Activated B cell treated with CpG ODN at 0.5 μM for 24 hours (primary cell): ENCODE results near the gene LMF2. TPM values are rescaled to one million over a fixed set of nuclear protein-coding genes. Genes with fewer than 3 reads are reported as not detected.

Source experiments
- ATAC-seq: fragments of 200-7000 bp; cut with Tn5 transposase; one replicate; pipeline ENCODE4 v1.10.0; 2021; ENCODE audit warnings: low read depth, mild to moderate bottlenecking, moderate library complexity
- CTCF ChIA-PET: fragments of 350-600 bp; sonication (Branson Sonifier 250); formaldehyde crosslinking; loops from one replicate; lab custom pipeline; 2021; ENCODE audit warnings: antibody characterized with exemption; lab: Charles Lee
- POLR2A ChIA-PET: fragments of 350-600 bp; sonication (Branson Sonifier 250); formaldehyde crosslinking; loops from one replicate; lab custom pipeline; 2021; ENCODE audit warnings: antibody characterized with exemption; lab: Charles Lee
- DNase-seq: peaks from one replicate; pipeline ENCODE4 v3.0.0; 2022
- H3K27ac Mint-ChIP-seq: one replicate; pipeline ENCODE4 v1.8.0; 2020; ENCODE audit warnings: mixed read lengths
- H3K27me3 Mint-ChIP-seq: one replicate; pipeline ENCODE4 v1.8.0; 2021; ENCODE audit warnings: mixed read lengths
- H3K36me3 Mint-ChIP-seq: one replicate; pipeline ENCODE4 v1.8.0; 2021; ENCODE audit warnings: low read depth, mixed read lengths
- H3K4me1 Mint-ChIP-seq: one replicate; pipeline ENCODE4 v1.8.0; 2021; ENCODE audit warnings: mixed read lengths
- H3K4me3 Mint-ChIP-seq: one replicate; pipeline ENCODE4 v1.8.0; 2020; ENCODE audit warnings: mild to moderate bottlenecking, mixed read lengths
- H3K9me3 Mint-ChIP-seq: one replicate; pipeline ENCODE4 v1.8.0; 2020; ENCODE audit warnings: mixed read lengths
- CTCF ChIP-seq: fragments of 200-600 bp; IDR thresholded peaks from one replicate; pipeline ENCODE4 v1.8.0; 2022; ENCODE audit warnings: antibody characterized with exemption, mild to moderate bottlenecking
- intact Hi-C: fragments of 100-400 bp; cut with micrococcal nuclease; formaldehyde crosslinking; loops from one replicate; pipeline ENCODE4 v1.15.1; 2024
- total RNA-seq: library from RNA; stranded (reverse); gene quantifications from 2 replicates; pipeline ENCODE4 v1.2.3, GENCODE V29; 2022

The LMF2 gene
- total RNA-seq, 1 donor from 2014 or later: 81.0 TPM

GRCh38 chr22:50459016-50459415 lies 48.5 kb downstream of the LMF2 start:
- peaks cover 79% of the 10 kb centered on the region for H3K36me3 Mint-ChIP-seq
- CTCF ChIA-PET: no interaction called here
- no peaks in the 10 kb centered on the region for H3K4me1 Mint-ChIP-seq
- intact Hi-C loops: loop anchor here (5.0 kb wide), 1 partner anchor 38 kb away; no protein-coding TSS in a partner anchor
- H3K27me3 Mint-ChIP-seq: no peaks in the 10 kb centered on the region
- H3K4me3 Mint-ChIP-seq: no peak overlapping the region
- POLR2A ChIA-PET: no interaction called here
- no peak overlapping the region for H3K27ac Mint-ChIP-seq
- DNase-seq (no peak), ATAC-seq (no peak)
- H3K9me3 Mint-ChIP-seq: no peaks in the 10 kb centered on the region
- TF ChIP-seq CTCF: no peak

- H3K36me3 Mint-ChIP-seq: peaks cover 74% of the 10 kb centered on the region
- peak; percentile 45 for ATAC-seq
Measured at GRCh38 chr22:50456466-50457234, 50.9 kb downstream of the LMF2 start.

DNA sequence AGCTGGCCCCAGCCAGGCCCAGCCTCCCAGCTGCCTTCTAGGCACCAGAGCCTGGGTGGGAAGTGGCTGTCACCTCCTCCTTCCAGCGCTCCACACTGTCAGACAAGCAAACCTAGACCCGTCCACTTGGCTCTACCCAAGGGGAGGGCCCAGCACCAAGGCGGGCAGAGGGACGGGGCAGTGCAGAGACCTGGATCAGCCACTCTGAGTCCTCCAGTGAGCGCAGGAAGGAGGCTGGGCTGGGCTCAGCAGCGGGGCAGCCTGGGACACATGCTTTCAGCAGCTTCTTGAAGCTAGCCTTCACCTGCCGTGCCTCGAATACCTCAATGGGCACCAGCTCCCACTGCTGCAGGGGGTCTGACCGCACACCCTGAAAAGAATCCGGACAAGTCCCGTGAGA lies 51.5 kb downstream of the LMF2 start:
- ATAC-seq: no peak
- H3K27me3 Mint-ChIP-seq: no peaks in the 10 kb centered on the region
- H3K27ac Mint-ChIP-seq: no peak overlapping the region
- no peaks in the 10 kb centered on the region for H3K4me1 Mint-ChIP-seq
- POLR2A ChIA-PET: interaction anchor here (0.8 kb wide), 1 partner anchor 52 kb away, joined by 3 read pairs; the partner anchor contains the start of genes LMF2 and NCAPH2
- CTCF ChIA-PET: interaction anchor here (1.4 to 2.4 kb wide), 3 partner anchors 42 to 165 kb away, joined by 4 to 9 read pairs (median 4); no protein-coding TSS in a partner anchor
- intact Hi-C loops: loop anchor here (5.0 kb wide), 1 partner anchor 41 kb away; no protein-coding TSS in a partner anchor
- no peak overlapping the region for H3K4me3 Mint-ChIP-seq
- no peak for TF ChIP-seq CTCF
- no peak for DNase-seq
- peaks cover 77% of the 10 kb centered on the region for H3K36me3 Mint-ChIP-seq
- H3K9me3 Mint-ChIP-seq: no peaks in the 10 kb centered on the region

More at GRCh38 chr22:50456466-50457234, 50.9 kb downstream of the LMF2 start:
- POLR2A ChIA-PET: interaction anchor here (0.8 kb wide), 1 partner anchor 51 kb away, joined by 3 read pairs; the partner anchor contains the start of genes LMF2 and NCAPH2
- no peak overlapping the region for H3K4me3 Mint-ChIP-seq
- TF ChIP-seq CTCF: no peak
- H3K9me3 Mint-ChIP-seq: no peaks in the 10 kb centered on the region
- no peaks in the 10 kb centered on the region for H3K27me3 Mint-ChIP-seq
- CTCF ChIA-PET: interaction anchor here (1.4 to 2.4 kb wide), 3 partner anchors 41 to 164 kb away, joined by 4 to 9 read pairs (median 4); no protein-coding TSS in a partner anchor
- H3K4me1 Mint-ChIP-seq: no peaks in the 10 kb centered on the region
- H3K27ac Mint-ChIP-seq: peak overlapping the region; percentile 64
- DNase-seq: no peak
- intact Hi-C loops: loop anchor here (5.0 kb wide), 1 partner anchor 41 kb away; no protein-coding TSS in a partner anchor

DNA sequence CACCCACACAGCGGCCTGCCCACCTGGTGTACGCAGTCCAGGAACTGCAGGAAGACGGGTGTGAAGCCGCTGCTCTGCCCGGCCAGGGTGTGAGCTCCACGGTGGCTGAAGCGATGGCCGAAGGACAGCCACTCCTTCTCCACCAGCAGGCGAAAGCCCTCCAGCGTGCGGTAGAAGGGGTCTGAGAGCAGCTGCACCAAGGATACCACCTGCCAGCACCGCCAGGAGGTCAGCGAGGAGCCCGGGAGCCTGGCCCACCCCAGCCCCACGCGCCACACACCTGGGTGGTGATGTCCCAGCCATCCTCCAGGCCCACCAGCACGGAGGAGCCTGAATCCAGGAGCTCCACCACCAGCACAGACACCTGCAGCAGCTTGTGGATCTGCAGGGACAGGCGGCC lies 52.3 kb downstream of the LMF2 start:
- no peaks in the 10 kb centered on the region for H3K27me3 Mint-ChIP-seq
- CTCF ChIA-PET: no interaction called here
- H3K27ac Mint-ChIP-seq: no peak overlapping the region
- DNase-seq (no peak), ATAC-seq (no peak)
- POLR2A ChIA-PET: no interaction called here
- no peak for TF ChIP-seq CTCF
- no peaks in the 10 kb centered on the region for H3K9me3 Mint-ChIP-seq
- H3K4me3 Mint-ChIP-seq: no peak overlapping the region
- intact Hi-C loops: loop anchor here (5.0 kb wide), 1 partner anchor 42 kb away; no protein-coding TSS in a partner anchor
- H3K4me1 Mint-ChIP-seq: peaks cover 2% of the 10 kb centered on the region
- H3K36me3 Mint-ChIP-seq: peaks cover 72% of the 10 kb centered on the region

GRCh38 chr22:50454556-50455075 lies 52.9 kb downstream of the LMF2 start:
- Mint-ChIP-seq H3K4me1 (peaks cover 5% of the 10 kb centered on the region), H3K36me3 (peaks cover 71% of the 10 kb centered on the region), H3K4me3 (no peak overlapping the region), H3K27ac (no peak overlapping the region), H3K9me3 (no peaks in the 10 kb centered on the region), H3K27me3 (no peaks in the 10 kb centered on the region)
- POLR2A ChIA-PET: no interaction called here
- no peak for ATAC-seq
- CTCF ChIA-PET: no interaction called here
- intact Hi-C loops: loop anchor here (5.0 kb wide), 1 partner anchor 43 kb away; no protein-coding TSS in a partner anchor
- no peak for DNase-seq
- TF ChIP-seq CTCF: no peak
